Tongue (tissue), 2 donors: Measurements from ENCODE around the gene DNAH14. TPM values are rescaled to one million over a fixed set of nuclear protein-coding genes. Genes with fewer than 3 reads are reported as not detected.
"Not testable (repeated sequence)": the region's sequence is repeated elsewhere in the genome, so short reads cannot be mapped to it uniquely, and the experiment has no call there.

ENCODE experiments used
- DNase-seq: peaks from one replicate; pipeline ENCODE4 v3.0.0-alpha.2; 2015
- total RNA-seq: library from RNA; depleted of rRNA; stranded (reverse); fragments of >200 nt; gene quantifications from one replicate; pipeline ENCODE4 v1.2.3, GENCODE V29; 2014

Gene DNAH14
- total RNA-seq, 1 donor from 2014 or later, result 20.2 TPM

DNA sequence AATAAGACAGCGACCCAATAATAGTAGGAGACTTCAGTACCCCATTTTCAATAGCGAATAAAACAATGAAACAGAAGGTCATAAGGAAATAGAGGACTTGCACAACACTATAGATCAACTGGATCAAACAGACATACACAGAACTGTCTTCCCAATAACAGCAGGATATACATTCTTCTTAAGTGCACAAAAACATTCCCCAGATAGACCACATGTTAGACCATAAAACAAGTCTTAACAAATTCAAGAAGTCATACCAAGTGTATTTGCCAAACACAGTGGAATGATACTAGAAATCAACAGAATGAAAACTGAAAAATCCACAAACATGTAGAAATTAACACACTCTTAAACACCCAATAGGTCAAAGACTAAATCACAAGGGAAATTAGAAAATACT, 420.4 kb downstream of the DNAH14 start:
- no peak for DNase-seq

DNA sequence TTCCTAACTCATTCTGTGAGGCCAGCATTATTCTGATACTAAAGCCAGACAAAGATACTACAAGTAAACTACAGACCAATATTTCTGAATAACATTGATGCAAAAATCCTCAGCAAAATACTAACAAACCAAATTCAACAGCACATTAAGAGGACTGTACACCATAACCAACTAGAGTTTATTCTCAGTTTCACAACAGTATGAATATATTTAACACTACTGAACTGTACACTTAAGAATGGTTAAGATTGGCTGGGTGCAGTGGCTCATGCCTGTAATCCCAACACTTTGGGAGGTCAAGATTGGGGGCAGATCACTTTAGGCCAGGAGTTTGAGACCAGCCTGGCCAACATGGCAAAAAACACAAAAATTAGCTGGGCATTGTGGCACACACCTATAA, 421.4 kb downstream of the DNAH14 start:
- no peak for DNase-seq

DNA sequence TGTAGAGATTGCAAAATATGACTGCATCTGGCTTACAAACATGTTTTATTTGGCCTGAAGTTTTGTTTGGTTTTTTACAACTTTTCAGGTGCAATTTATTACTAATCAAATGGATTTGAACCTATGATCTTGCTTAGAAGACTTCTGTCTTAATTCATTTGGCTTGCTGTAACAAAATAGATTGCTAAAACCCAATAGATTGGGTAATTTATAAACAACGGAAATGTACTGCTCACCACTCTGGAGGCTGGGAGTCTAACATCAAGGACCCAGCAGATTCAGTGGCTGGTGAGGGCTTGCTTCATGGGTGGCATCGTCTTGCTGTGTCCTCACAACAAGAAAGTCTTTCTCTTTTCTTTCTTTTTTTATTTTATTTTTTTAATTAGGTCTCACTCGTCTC, 425.4 kb downstream of the DNAH14 start:
- DNase-seq, result no peak

DNA sequence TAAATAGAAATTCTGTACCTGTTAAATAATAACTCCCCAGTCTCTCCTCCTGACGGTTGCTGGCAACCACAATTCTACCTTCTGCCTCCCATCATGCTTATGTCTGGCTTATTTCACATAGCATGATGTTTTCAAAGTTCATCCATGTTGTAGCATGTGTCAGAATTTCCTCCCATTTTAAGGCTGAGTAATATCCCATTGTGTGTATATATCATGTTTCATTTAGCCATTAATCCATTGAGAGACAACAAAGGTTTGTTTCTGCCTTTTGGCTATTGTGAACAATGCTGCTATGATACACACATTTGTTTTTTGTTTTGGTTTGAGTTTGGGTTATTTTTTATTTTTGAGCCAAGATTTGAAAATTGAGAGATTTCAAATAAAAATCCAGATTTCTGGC, 426.4 kb downstream of the DNAH14 start:
- DNase-seq, result no peak

DNA sequence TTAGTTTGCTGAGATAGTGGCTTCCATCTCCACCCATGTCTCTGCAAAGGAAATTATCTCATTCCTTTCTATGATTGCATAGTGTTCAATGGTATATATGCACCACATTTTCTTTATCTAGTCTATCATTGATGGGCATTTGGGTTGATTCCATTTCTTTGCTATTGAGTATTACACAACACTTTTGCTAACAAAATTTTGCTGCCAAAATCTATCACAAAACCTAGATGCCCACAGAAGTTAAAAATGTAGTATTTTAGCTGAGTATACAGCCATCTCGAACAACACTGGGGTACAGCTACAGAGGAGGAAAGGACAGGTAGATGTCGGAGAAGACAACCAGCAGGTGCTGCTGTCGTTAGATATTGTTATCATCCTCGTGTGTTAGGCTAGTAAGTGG, 430.6 kb downstream of the DNAH14 start:
- no peak for DNase-seq

DNA sequence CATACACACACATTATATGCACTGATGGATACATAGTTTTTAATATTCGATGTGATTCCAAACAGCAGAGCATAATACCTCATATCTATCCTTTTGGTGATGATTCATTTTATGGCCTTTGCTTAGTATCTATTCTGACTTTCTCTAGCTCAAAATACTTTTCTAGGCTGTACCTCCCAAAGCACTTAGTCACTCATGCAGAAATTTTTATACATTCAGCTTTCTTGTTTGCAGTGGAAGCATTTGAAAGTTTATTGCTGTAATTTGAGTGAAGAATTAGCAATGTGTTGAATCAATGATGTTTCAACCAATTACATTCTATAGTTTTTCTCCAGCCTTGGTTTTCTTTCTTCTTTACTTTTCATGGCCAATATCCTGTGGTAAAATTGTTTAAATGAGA, 431.7 kb downstream of the DNAH14 start:
- no peak for DNase-seq

DNA sequence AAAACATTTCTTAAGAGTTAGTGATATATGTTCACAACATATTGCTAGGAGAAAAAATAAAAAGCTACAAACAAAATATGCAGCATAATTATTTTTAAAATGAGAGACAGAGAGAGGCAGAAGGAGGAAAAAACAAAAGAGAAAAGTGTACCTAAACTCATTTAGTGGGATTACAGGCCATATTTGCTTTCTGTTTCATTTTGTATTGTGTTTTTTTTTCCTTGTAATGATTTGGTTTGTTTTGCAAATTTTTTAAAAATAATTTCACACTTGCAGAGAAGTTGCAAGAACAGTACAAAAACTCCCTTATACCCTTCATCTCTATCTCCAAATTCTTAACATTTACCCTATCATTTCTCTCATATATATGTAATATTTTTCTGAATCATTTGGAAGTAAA, 433.3 kb downstream of the DNAH14 start:
- DNase-seq, result no peak

DNA sequence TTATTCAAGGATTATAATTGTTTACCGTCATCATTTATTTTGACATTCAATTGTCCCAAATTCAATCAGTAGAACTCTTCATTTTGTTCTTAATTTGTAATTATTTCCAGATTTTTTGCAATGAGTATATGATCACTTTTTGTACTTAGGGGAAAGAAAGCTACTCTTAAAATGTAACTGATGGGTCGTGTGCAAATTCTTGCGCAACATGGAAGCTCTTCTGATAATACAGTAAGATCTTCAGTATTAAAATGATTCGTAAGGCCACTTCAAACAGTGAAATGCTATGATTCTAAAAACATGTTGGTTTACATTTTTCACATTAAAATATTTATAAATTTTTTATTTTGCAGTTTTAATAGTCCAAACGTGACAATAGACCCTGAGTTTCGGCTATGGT, 435.0 kb downstream of the DNAH14 start:
- no peak for DNase-seq

DNA sequence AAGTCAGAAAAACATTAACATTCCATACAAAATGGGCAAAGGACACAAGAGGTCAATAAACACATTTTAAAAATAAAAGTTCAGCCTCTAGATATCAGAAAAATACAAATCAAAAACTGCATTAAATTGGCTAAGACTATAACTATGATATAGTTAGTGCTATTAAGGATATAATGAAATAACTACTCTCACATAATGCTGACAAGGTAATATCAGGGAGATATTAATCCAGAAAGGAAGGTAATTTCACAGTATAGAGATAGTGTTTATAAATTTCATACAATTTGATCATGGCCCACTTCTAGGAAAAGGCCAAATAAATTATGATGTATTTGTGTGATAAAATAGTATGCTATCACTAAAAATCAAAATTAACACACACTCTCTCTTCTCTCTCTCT, 436.5 kb downstream of the DNAH14 start:
- DNase-seq, result no peak

DNA sequence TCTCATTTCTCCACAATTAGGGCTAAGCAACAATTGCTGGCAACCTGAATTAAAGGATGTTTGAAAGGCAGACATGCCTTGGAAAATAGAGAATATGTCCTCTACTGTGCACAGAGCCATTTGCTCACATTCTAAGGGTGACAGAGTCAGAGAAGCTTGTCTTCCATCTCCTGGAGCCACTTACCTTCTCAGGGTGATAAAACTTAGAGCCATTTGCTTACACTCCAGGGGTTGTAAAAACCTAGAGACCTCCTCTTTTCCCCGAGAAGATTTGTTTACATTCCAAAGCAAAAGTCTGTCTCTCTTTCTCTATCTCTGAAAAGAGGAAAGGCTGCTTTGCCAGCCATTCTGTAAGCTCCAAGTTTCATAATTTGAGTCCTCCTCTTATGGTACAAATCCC, 437.1 kb downstream of the DNAH14 start:
- DNase-seq, result no peak

DNA sequence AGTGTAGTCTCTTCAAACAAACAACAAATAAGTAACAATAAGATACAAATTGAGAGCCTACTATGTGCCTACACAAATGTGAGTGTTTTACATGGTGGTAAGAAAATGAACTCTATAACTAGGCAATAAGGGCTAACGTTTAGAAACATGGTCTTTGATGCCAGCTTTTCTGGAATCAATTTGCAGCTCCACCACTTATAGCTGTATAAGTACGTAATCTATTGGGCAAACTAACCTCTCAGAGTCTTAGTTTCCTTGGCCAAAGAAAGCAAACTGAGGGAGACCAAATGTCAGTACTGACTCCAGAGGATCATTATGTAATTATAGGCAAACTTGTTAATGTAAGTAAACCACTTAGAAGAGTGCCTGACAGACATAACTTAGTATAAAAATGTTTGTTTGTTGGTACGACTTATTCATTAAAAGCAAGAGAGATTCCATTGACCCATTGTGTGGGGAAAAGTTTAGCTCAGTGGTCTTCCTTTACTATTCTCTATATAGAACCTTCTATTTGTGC, 438.6 kb downstream of the DNAH14 start:
- DNase-seq, result no peak

DNA sequence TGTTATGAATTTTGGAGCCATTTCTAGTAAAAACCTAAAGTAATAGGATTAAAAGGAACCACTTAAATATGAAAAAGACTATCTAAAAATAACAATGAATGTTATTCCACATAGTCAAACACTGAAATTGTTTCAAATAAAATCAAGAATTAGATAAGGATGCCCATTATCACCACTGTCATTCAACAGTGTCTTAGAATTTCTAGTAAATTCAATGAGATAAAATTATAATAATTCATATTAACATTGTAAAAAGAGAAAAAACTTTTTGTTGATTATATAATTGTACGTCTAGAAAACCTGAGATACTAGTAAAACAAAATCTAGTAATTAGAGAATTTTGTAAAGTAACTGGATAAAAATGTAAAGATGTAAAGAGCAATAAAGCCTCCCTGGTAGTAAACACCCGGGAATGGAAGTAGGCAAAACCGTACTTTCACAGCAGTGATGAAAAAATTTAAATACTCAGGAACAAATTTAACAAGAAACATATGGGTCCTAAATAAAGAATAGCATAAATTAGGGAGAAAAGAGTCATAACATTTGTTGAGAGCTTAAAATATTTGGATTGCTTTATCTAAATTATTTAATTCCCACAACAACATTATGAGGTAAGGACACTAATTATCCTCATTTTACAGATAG, 442.0 kb downstream of the DNAH14 start:
- DNase-seq, result no peak

DNA sequence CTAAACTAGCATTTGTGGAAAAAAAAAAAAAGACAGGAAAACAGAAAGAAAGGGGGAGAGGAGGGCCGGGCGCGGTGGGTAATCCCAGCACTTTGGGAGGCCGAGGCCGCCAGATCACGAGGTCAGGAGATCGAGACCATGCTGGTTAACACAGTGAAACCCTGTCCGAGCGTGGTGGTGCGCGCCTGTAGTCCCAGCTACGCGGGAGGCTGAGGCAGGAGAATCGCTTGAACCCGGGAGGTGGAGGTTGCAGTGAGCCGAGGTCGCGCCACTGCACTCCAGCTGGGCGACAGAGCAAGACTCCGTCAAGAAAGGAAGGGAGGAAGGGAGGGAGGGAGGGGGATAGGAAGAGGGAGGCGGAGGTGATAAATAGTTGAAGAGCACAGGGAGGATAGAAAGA, 443.7 kb downstream of the DNAH14 start:
- DNase-seq, result no peak

DNA sequence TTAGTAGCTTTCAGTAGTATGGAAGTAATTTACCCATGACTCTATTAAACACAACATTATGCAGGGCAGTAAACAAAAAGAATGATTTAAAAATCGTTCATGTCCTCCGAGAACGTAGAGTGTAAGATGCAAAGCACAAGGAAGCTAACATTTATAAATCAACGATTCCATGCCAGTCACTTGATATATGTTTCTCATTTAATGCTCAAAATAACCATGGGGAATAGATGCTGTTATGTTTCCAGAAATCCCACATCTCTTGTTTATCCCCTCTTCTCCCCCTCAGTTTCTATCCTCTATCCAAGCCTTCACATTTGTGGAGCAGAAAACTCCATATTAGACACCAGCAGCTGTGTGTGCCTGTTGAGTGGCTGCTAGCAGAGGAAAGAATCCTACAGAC, 445.5 kb downstream of the DNAH14 start:
- no peak for DNase-seq

DNA sequence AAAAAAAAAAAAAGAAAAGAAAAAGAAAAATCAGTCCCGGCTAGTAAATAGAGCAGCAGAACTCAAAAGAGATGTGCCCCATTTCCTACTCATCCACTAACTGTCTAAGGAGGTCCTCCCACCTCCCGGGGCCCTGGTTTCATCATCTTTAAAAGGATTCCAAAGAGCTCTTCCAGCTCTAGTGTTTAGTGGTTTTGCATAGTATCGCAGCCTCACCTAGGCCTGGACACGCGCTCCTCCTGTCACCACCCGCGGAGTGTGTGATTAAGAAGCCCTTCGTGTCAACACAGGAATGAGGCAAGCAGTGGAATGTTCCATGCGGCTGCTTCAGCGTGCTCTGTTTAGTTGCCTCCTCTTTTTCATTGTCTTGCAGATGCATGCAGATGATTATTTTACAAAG, 449.4 kb downstream of the DNAH14 start:
- peak; percentile 27 for DNase-seq

DNA sequence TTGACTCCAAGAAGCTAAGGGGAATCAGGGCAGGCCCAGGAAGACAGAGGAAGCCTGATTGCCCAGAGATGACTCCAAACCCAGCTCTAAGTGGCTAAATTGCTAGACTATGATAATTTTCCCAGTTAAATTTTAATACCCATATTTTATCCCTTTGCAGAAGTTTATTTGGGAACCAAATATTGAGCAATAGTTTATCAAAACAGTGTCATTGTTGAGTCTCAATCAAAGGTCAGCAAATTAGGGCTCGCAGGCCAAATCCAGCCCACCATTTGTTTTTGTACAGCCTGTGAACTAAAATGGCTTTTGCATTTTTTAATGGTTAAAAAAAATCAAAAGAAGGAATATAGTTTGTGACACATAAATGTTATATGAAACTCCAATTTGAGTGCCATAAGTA, 451.2 kb downstream of the DNAH14 start:
- no peak for DNase-seq

DNA sequence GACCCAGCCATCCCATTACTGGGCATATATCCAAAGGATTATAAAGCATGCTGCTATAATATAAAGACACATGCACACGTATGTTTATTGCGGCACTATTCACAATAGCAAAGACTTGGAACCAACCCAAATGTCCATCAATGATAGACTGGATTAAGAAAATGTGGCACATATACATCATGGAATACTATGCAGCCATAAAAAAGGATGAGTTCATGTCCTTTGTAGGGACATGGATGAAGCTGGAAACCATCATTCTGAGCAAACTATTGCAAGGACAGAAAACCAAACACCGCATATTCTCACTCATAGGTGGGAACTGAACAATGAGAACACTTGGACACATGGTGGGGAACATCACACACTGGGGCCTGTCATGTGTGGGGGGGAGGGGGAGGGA, 457.4 kb downstream of the DNAH14 start:
- not testable (repeated sequence) for DNase-seq

DNA sequence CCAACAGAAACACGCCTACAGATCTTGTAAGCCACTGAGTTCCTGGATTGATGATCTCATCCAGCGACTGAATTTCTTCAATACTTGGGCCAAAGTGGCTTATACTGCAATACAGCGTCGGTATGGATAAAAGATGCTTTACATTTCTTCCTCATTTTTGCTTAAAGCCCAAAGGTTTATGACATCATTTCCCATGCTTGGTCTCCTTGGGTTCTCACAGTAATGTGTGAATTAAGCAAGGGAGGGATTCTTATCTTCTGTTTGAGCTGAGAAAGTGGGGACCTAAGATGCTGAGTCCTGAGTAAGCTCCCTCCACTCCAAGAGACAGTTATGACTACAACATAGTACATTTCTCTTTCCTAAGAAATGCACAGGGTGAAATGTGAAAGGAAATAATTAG, 458.9 kb downstream of the DNAH14 start:
- no peak for DNase-seq

DNA sequence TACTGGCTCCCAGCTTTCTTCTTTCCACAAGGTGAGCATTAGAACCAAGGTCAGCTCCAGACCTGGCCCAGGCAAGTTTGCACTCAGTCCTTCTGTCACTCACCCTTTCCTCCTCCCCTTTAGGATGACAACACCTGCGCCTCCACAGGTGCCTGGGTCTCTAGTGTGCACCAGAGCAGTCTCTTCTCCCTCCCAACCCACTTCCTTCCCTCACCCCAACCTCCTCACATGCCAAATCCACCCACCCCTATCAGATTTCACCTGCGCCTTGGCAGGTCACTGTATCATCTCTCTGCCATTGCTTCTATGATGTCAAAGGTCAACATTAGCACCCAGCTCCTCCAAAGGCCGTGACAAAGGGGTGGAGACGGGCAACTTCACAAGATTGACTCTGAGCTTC, 460.4 kb downstream of the DNAH14 start:
- DNase-seq, result no peak

DNA sequence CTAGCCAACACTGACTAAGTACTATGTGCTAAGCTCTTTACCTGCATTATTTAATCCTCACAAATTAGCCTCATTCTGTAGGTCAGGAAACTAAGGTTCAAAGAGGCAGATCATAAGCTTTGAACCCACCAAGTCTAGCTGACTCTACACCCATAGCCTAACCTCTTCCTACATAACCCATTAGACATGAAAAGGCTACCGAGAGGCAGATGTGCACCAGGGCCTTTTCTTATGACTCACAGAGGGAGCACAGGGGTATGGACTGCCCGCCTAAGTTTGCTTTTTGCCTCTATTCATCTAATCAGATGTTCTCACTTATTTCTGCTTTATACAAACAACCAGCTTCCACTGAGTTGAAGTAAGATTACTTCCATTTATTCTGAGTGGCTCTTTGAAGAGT, 466.9 kb downstream of the DNAH14 start:
- no peak for DNase-seq

DNA sequence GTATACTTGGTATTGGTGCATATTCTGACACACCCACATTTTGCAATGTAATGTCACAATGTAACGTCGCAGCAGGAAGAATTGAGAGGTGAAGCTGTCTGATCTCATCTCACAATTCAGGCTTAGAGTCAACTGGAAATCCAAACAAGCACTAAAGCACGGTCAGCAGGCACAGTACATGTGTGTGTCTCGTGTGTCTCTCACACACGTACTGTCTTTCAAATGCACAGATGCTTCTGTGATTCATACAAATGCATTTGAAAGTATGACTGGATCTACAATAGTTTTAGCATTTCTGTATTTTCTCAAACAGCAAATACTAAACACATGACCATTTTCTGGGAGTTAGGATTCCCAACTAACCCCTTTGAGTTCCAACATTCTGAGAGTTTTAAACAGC, 471.5 kb downstream of the DNAH14 start:
- DNase-seq, result no peak

DNA sequence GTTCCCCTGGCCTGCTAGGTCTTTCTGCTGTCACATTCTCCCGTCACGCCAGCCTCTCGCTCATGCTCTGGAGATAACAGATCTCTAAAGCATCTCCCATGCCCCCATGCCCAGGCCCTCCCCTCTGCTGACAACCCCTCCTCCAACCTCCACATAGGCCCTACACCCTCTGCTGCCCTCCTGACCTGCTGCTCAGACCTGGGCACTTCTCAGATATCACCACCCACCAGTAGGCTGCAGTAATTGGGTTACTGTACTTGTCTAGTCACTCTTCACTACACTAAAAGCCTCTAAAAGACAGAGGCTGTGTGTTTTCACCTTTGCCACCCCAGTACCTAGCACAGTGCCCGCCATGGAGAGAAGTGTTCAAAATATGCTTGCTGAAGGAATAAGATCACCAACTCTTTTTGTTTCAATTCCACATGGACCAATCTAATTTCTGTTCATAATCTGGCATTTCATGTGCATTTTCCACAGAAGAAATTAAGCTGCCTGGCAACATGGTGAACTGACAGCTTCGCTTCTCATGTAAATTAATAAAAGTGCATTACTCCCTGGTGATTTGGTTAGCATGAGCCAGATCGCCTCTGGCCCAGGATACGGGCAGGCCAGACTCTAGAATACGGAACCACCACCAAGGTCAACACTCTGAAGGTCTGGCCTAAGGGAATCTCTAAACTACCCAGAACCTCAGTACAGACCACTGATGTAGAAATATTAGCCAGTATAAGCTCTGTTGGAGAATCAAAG, 477.7 kb downstream of the DNAH14 start:
- no peak for DNase-seq

DNA sequence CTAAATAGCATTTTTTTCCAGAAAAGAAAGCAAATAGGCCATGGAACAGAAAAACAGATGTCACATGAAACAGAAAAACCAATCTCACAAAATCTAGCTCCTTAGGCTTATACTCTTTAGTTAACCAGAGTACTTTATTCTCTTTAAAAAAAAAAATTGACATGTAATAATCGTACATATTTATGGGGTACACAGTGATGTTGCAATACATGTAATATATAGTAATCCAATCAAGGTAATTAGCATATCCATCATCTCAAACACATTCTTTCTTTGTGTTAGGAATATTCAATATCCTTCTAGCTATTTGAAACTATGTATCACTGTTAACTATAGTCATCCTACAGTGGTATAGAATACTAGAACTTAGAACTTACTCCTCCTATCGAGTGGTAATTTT, 478.3 kb downstream of the DNAH14 start:
- no peak for DNase-seq

DNA sequence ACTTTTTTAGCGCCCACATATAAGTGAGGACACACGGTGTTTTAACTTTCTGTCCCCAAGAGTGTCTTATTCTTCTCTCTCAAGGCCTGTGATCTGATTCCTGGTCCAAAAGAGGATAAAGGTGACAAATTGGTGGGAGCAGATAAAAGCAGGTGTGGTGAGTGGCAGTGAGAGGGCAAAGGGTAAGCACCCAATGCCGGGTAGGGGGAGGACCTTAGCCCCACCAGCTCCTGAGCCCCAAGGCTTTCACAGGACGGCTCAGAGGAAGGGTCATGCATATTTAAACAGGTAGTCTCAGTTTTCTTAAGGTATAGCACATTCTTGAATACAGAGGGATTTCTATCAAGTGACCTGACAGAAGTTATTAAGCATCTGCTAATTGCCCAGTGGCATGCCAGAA, 478.8 kb downstream of the DNAH14 start:
- DNase-seq, result no peak
